PC-3 (cell line): ENCODE results near the gene PLA2G4D.

Experiments used
- EZH2 ChIP-seq: fragments of 300-600 bp; sonication (generic); IDR thresholded peaks from one replicate; pipeline ENCODE4 v1.6.1; 2017; ENCODE audit warnings: antibody characterized with exemption, mild to moderate bottlenecking, low read length; ENCODE audit not compliant: unreplicated experiment
- TF ChIP-seq, protein P1 (sequence below): fragments of 300-600 bp; sonication (generic); conservative IDR thresholded peaks from 2 replicates; pipeline ENCODE4 v1.5.1; 2017; ENCODE audit warnings: antibody characterized with exemption, low read depth, mild to moderate bottlenecking, low read length

DNA sequence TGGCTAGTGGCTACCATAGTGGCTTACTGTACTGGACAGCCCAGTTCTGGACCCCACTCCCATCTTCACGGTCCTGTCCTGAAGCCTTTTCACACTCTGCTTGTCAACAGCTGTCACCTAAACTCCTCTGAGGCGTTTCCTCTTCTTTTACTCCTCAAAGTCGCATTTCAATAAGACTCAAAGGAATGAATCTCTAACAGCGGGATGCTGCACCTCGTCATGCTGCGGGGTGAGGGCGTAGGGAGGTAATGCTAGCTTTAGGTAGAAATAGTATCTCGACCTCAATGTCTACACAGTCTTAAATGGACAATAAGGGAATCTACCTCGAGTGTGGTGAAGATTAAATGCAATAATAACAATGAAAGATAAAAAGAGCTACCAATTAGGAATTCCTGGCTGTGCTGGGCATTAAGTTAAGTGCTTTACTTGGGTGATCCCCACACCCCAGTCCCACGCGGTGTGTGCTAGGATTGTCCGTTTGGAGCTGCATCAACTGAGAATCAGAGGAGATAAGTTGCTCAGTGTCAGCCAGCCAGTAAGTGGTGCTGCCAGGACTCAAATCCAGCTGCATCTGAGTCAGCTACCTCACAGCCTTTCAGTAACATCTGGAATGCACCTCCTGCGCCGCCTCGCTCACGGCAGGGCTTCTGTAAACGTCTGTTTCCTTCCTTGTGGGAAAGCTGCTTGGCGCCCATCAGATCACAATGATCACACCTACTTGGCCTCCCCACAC, 14.0 kb downstream of the PLA2G4D start:
- TF ChIP-seq, protein P1, sequence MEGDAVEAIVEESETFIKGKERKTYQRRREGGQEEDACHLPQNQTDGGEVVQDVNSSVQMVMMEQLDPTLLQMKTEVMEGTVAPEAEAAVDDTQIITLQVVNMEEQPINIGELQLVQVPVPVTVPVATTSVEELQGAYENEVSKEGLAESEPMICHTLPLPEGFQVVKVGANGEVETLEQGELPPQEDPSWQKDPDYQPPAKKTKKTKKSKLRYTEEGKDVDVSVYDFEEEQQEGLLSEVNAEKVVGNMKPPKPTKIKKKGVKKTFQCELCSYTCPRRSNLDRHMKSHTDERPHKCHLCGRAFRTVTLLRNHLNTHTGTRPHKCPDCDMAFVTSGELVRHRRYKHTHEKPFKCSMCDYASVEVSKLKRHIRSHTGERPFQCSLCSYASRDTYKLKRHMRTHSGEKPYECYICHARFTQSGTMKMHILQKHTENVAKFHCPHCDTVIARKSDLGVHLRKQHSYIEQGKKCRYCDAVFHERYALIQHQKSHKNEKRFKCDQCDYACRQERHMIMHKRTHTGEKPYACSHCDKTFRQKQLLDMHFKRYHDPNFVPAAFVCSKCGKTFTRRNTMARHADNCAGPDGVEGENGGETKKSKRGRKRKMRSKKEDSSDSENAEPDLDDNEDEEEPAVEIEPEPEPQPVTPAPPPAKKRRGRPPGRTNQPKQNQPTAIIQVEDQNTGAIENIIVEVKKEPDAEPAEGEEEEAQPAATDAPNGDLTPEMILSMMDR, result no peak
- no peak for TF ChIP-seq EZH2
